Embryonic facial prominence (tissue), 1 donor: ENCODE results near the gene AUTS2.

Experiments used
- DNase-seq: peaks from one replicate; pipeline ENCODE4 v3.0.0-alpha.2; 2016; ENCODE audit errors: extremely low spot score

Gene AUTS2

GRCh38 chr7:70416986-70417655 lies 818.8 kb downstream of the AUTS2 start:
- DNase-seq, result no peak

GRCh38 chr7:70419526-70420380 lies 821.5 kb downstream of the AUTS2 start:
- DNase-seq, result no peak

- no peak for DNase-seq
Observed at GRCh38 chr7:70420381-70420662, 822.0 kb downstream of the AUTS2 start.

- no peak for DNase-seq
Observed at GRCh38 chr7:70421319-70421718, 823.0 kb downstream of the AUTS2 start.

- no peak for DNase-seq
Observed at GRCh38 chr7:70426249-70426880, 828.1 kb downstream of the AUTS2 start.

GRCh38 chr7:70432567-70433001 lies 834.3 kb downstream of the AUTS2 start:
- DNase-seq, result no peak

- no peak for DNase-seq
Observed at GRCh38 chr7:70434376-70434775, 836.1 kb downstream of the AUTS2 start.

GRCh38 chr7:70434821-70435220 lies 836.5 kb downstream of the AUTS2 start:
- DNase-seq, result no peak

GRCh38 chr7:70435634-70436033 lies 837.4 kb downstream of the AUTS2 start:
- DNase-seq, result no peak

- no peak for DNase-seq
Observed at GRCh38 chr7:70436790-70437350, 838.6 kb downstream of the AUTS2 start.

- no peak for DNase-seq
Observed at GRCh38 chr7:70439651-70440050, 841.4 kb downstream of the AUTS2 start.

- no peak for DNase-seq
Observed at GRCh38 chr7:70446448-70447143, 848.3 kb downstream of the AUTS2 start.

GRCh38 chr7:70448312-70448906 lies 850.1 kb downstream of the AUTS2 start:
- DNase-seq, result no peak

- no peak for DNase-seq
Observed at GRCh38 chr7:70450731-70451130, 852.5 kb downstream of the AUTS2 start.

GRCh38 chr7:70455925-70456324 lies 857.6 kb downstream of the AUTS2 start:
- DNase-seq, result no peak

- no peak for DNase-seq
Observed at GRCh38 chr7:70456719-70457118, 858.4 kb downstream of the AUTS2 start.

- DNase-seq, result no peak
Observed at GRCh38 chr7:70457482-70457881, 859.2 kb downstream of the AUTS2 start.

GRCh38 chr7:70457883-70458680 lies 859.8 kb downstream of the AUTS2 start:
- DNase-seq, result no peak

GRCh38 chr7:70458745-70459144 lies 860.5 kb downstream of the AUTS2 start:
- DNase-seq, result no peak

- no peak for DNase-seq
Observed at GRCh38 chr7:70459546-70459945, 861.3 kb downstream of the AUTS2 start.

GRCh38 chr7:70460071-70460470 lies 861.8 kb downstream of the AUTS2 start:
- DNase-seq, result no peak
